ENCODE results near the gene ADAM11. TPM values are rescaled to one million over a fixed set of nuclear protein-coding genes. Genes with fewer than 3 reads are reported as not detected.

Gene ADAM11
- total and polyA plus RNA-seq, 11 donors = 1.8 to 24.6 (median 11.2) TPM

- intact Hi-C loops (cut with DNase I) = loop anchor here in 1 of 10 donors (10.0 kb wide), 1 partner anchor 56 kb away; the partner anchor contains the start of gene DBF4B
- Histone ChIP-seq H3K27me3 (peaks cover 4 to 32% (median 13%) of the 10 kb centered on the region in 9 donors), H3K36me3 (no peaks in the 10 kb centered on the region), H3K4me1 (peaks cover 0 to 28% (median 9%) of the 10 kb centered on the region in 12 donors), H3K4me3 (no peak overlapping the region), H3K9me3 (no peaks in the 10 kb centered on the region), H3K27ac (no peak overlapping the region)
- ATAC-seq (no peak), DNase-seq (peak in 1 of 5 donors; percentile 15)
- 69 to 75% (median 71%) methylated on average over 13 of the region's 13 CpGs for WGBS, 4 donors
- TF ChIP-seq CTCF (IDR thresholded peaks at IDR 0.05) = no peak
- no peak for TF ChIP-seq POLR2A (IDR thresholded peaks at IDR 0.05)
Measured at GRCh38 chr17:44760474-44761308, 1.9 kb downstream of the ADAM11 start.

- no peak for DNase-seq
- intact Hi-C loops (cut with DNase I) = loop anchor here in 1 of 10 donors (10.0 kb wide), 1 partner anchor 57 kb away; the partner anchor contains the start of gene DBF4B
Measured at GRCh38 chr17:44761932-44762810, 3.4 kb downstream of the ADAM11 start.

GRCh38 chr17:44763170-44763569, 4.4 kb downstream of the ADAM11 start:
- no peak for DNase-seq
- ATAC-seq = no peak
- H3K9me3 ChIP-seq = no peaks in the 10 kb centered on the region
- no peaks in the 10 kb centered on the region for H3K36me3 ChIP-seq
- no peak overlapping the region for H3K27ac ChIP-seq
- H3K4me3 ChIP-seq = no peak overlapping the region
- WGBS, 4 donors = 79 to 89% (median 84%) methylated on average over 5 of the region's 5 CpGs
- peaks cover 0 to 19% (median 9%) of the 10 kb centered on the region in 12 donors for H3K4me1 ChIP-seq
- H3K27me3 ChIP-seq = peaks cover 4 to 25% (median 13%) of the 10 kb centered on the region in 9 donors
- TF ChIP-seq CTCF (IDR thresholded peaks at IDR 0.05) (no peak), POLR2A (IDR thresholded peaks at IDR 0.05) (no peak)
- intact Hi-C loops (cut with DNase I) = loop anchor here in 1 of 10 donors (10.0 kb wide), 1 partner anchor 58 kb away; the partner anchor contains the start of gene DBF4B

More at GRCh38 chr17:44761932-44762810, 3.4 kb downstream of the ADAM11 start:
- Histone ChIP-seq H3K4me3 (no peak overlapping the region), H3K36me3 (no peaks in the 10 kb centered on the region), H3K9me3 (no peaks in the 10 kb centered on the region), H3K27ac (no peak overlapping the region), H3K27me3 (peaks cover 4 to 32% (median 13%) of the 10 kb centered on the region in 9 donors), H3K4me1 (peaks cover 0 to 28% (median 9%) of the 10 kb centered on the region in 12 donors)
- ATAC-seq = no peak
- 72 to 76% (median 74%) methylated on average over 16 to 17 of the region's 17 CpGs for WGBS, 4 donors
- no peak for TF ChIP-seq CTCF (IDR thresholded peaks at IDR 0.05)
- no peak for TF ChIP-seq POLR2A (IDR thresholded peaks at IDR 0.05)

Data from heart left ventricle (tissue), 16 donors.